Breast epithelium (tissue), 4 donors: ENCODE data around the gene OPCML. TPM values are rescaled to one million over a fixed set of nuclear protein-coding genes. Genes with fewer than 3 reads are reported as not detected.

Experiments used
- DNase-seq, 2 donors: peaks; one replicate each; pipeline ENCODE4 v3.0.0-alpha.2; 2019; ENCODE audit warnings: low spot score in 2 of 2
- H3K27ac ChIP-seq, 2 donors: fragments of 200-600 bp; sonication (generic) in 1 of 2; one replicate each; pipeline ENCODE4 v1.5.1; 2016 to 2019; ENCODE audit warnings: mild to moderate bottlenecking in 1 of 2
- H3K27me3 ChIP-seq, 2 donors: fragments of 200-600 bp; sonication (generic) in 1 of 2; one replicate each; pipeline versions ENCODE4 v1.5.1 to v1.6.0; 2017 to 2019; ENCODE audit warnings: control low read depth in 1 of 2, mild to moderate bottlenecking in 1 of 2
- H3K36me3 ChIP-seq: fragments of 200-600 bp; one replicate; pipeline ENCODE4 v1.5.1; 2019
- H3K4me1 ChIP-seq, 2 donors: fragments of 200-600 bp; sonication (generic); one replicate each; pipeline ENCODE4 v1.5.1; 2016 to 2019; ENCODE audit warnings: control low read depth in 1 of 2
- H3K4me3 ChIP-seq, 3 donors: fragments of 200-600 bp; sonication (generic); 1 replicate in 2 of 3; 2 replicates in 1 of 3; pipeline ENCODE4 v1.5.1; 2016 to 2019; ENCODE audit warnings: mild to moderate bottlenecking in 3 of 3, moderate library complexity in 2 of 3
- H3K9me3 ChIP-seq, 2 donors: fragments of 200-600 bp; sonication (generic) in 1 of 2; one replicate each; pipeline ENCODE4 v1.5.1; 2016 to 2019; ENCODE audit warnings: control low read depth in 1 of 2
- CTCF ChIP-seq, 3 donors: fragments of 450-650 bp; IDR thresholded peaks; one replicate each; pipeline ENCODE4 v1.5.1; 2016 to 2017; ENCODE audit warnings: antibody characterized with exemption in 3 of 3, mild to moderate bottlenecking in 3 of 3, moderate library complexity in 3 of 3
- POLR2A ChIP-seq: fragments of 450-650 bp; IDR thresholded peaks from one replicate; pipeline ENCODE4 v1.6.1; 2016; ENCODE audit warnings: antibody characterized with exemption, mild to moderate bottlenecking, moderate library complexity
- POLR2AphosphoS5 ChIP-seq, 3 donors: sonication (generic); formaldehyde crosslinking; IDR thresholded peaks; one replicate each; pipeline ENCODE4 v1.6.1; 2017; ENCODE audit warnings: antibody characterized with exemption in 3 of 3
- intact Hi-C: fragments of 100-400 bp; cut with DNase I; formaldehyde crosslinking; loops from one replicate; pipeline ENCODE4 v1.15.1; 2023; ENCODE audit warnings: low total_unique reads
- total RNA-seq, 3 donors: library from RNA; depleted of rRNA; stranded (reverse); fragments of >200 nt; gene quantifications; one replicate each; pipeline ENCODE4 v1.1.0, GENCODE V29; 2016

Gene OPCML
- total RNA-seq, 3 donors from 2014 or later = not detected

DNA sequence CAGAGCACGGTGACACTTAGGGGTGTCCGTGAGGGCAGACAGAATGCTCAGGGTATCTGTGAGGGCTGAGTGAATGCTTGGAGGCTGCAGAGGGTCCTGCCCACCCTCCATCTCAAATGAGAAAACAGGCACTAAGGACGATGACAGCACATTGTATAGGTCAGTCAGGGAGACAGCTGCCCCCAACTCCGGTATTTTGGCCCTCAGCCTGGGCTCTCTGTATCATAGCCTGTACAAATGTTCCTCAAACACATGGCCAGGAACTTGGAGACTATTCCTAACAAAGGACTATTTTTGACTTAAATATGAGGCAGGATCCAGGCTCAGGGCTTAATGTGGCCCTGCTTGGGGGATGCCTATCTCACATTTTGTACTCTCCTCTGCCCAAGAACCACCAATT lies 145.4 kb downstream of the OPCML start:
- Histone ChIP-seq H3K4me1 (no peaks in the 10 kb centered on the region), H3K9me3 (no peaks in the 10 kb centered on the region), H3K4me3 (no peak overlapping the region), H3K27ac (no peak overlapping the region), H3K36me3 (no peaks in the 10 kb centered on the region), H3K27me3 (no peaks in the 10 kb centered on the region)
- intact Hi-C loops = no loop called here
- TF ChIP-seq CTCF (IDR thresholded peaks at IDR 0.05) (no peak), POLR2A (no peak), POLR2AphosphoS5 (IDR thresholded peaks at IDR 0.05) (no peak)
- DNase-seq = no peak

GRCh38 chr11:133386262-133386661 lies 146.0 kb downstream of the OPCML start:
- no peaks in the 10 kb centered on the region for H3K27me3 ChIP-seq
- no peaks in the 10 kb centered on the region for H3K9me3 ChIP-seq
- H3K27ac ChIP-seq = no peak overlapping the region
- H3K36me3 ChIP-seq = no peaks in the 10 kb centered on the region
- no peak for DNase-seq
- TF ChIP-seq POLR2AphosphoS5 (IDR thresholded peaks at IDR 0.05) (no peak), POLR2A (no peak), CTCF (IDR thresholded peaks at IDR 0.05) (no peak)
- no peaks in the 10 kb centered on the region for H3K4me1 ChIP-seq
- intact Hi-C loops = no loop called here
- H3K4me3 ChIP-seq = no peak overlapping the region

DNA sequence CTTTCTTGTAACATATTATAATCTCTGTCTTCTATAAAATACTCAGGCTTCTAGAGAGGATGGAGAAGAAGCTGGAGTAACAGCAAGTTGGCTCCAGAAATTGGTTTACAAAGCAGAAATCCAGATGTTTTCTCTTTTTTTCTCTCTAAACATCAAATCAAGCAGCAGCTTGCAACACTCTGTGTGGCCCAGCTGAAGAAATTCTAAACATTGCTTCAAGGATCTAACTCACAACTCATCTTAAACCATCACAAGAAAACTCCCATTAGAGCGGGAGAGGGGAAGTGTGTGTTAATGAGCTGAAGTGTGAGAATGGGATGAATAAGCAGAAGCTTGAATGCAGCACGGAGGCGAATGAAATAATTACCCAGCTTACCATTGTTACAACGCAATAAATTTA lies 146.5 kb downstream of the OPCML start:
- Histone ChIP-seq H3K27me3 (no peaks in the 10 kb centered on the region), H3K27ac (no peak overlapping the region), H3K4me3 (no peak overlapping the region), H3K9me3 (no peaks in the 10 kb centered on the region), H3K36me3 (no peaks in the 10 kb centered on the region), H3K4me1 (no peaks in the 10 kb centered on the region)
- DNase-seq = no peak
- no peak for TF ChIP-seq POLR2AphosphoS5 (IDR thresholded peaks at IDR 0.05)
- TF ChIP-seq CTCF (IDR thresholded peaks at IDR 0.05) = no peak
- no peak for TF ChIP-seq POLR2A
- intact Hi-C loops = no loop called here

- no peak overlapping the region for H3K27ac ChIP-seq
- no peak for TF ChIP-seq POLR2AphosphoS5 (IDR thresholded peaks at IDR 0.05)
- TF ChIP-seq POLR2A = no peak
- no peak for TF ChIP-seq CTCF (IDR thresholded peaks at IDR 0.05)
- intact Hi-C loops = no loop called here
Measured at GRCh38 chr11:133384731-133385130, 147.6 kb downstream of the OPCML start.

GRCh38 chr11:133383689-133384088 lies 148.6 kb downstream of the OPCML start:
- DNase-seq = no peak
- Histone ChIP-seq H3K4me3 (no peak overlapping the region), H3K36me3 (no peaks in the 10 kb centered on the region), H3K4me1 (no peaks in the 10 kb centered on the region), H3K9me3 (no peaks in the 10 kb centered on the region), H3K27me3 (no peaks in the 10 kb centered on the region), H3K27ac (no peak overlapping the region)
- TF ChIP-seq POLR2A (no peak), POLR2AphosphoS5 (IDR thresholded peaks at IDR 0.05) (no peak), CTCF (IDR thresholded peaks at IDR 0.05) (no peak)
- intact Hi-C loops = no loop called here

More at GRCh38 chr11:133384731-133385130, 147.6 kb downstream of the OPCML start:
- no peak for DNase-seq
- H3K4me3 ChIP-seq = no peak overlapping the region
- no peaks in the 10 kb centered on the region for H3K9me3 ChIP-seq
- H3K36me3 ChIP-seq = no peaks in the 10 kb centered on the region
- H3K4me1 ChIP-seq = no peaks in the 10 kb centered on the region
- H3K27me3 ChIP-seq = no peaks in the 10 kb centered on the region
